ENCODE data around the gene SUSD4.

SUSD4 gene

DNA sequence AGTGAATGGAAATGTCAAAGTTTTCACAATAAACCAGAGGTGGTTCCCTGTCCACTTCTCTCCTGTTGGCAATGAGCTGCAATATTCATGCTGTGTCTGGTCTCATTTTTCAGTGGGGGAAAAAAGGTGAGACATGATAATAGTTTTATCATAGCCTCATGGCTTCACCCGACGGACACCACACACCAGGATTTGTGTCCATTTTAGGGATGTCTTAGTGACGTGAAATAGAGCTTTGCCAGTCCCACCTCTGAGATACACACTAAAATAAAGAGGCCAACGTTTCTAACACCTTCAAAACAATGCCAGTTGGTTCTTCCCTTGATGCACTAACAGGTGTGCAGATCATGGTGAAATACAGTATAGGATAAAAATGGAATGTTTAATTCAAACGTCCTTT lies 129.4 kb downstream of the SUSD4 start:
- intact Hi-C loops (cut with DNase I) = loop anchor here (5.0 kb wide), 1 partner anchor 103 kb away; no protein-coding TSS in a partner anchor
- DNase-seq = no peak

DNA sequence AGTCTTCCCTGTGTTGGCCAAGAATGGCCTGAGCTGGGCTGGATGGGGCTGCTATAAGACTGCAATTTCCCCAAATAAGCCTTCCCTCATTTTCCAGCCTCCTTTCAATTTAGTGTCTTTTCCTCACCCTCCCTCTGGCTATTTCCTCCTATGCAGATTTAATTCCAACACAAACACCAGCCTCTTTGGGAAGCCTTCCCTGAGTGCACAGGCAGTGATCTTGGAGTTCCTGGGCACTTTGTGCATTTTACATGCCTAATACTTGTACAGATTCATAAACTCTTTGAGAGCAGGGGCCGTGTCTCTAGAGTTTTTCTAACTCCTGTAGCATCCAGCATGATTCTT lies 129.8 kb downstream of the SUSD4 start:
- intact Hi-C loops (cut with DNase I) = loop anchor here (5.0 kb wide), 1 partner anchor 103 kb away; no protein-coding TSS in a partner anchor
- DNase-seq = no peak

DNA sequence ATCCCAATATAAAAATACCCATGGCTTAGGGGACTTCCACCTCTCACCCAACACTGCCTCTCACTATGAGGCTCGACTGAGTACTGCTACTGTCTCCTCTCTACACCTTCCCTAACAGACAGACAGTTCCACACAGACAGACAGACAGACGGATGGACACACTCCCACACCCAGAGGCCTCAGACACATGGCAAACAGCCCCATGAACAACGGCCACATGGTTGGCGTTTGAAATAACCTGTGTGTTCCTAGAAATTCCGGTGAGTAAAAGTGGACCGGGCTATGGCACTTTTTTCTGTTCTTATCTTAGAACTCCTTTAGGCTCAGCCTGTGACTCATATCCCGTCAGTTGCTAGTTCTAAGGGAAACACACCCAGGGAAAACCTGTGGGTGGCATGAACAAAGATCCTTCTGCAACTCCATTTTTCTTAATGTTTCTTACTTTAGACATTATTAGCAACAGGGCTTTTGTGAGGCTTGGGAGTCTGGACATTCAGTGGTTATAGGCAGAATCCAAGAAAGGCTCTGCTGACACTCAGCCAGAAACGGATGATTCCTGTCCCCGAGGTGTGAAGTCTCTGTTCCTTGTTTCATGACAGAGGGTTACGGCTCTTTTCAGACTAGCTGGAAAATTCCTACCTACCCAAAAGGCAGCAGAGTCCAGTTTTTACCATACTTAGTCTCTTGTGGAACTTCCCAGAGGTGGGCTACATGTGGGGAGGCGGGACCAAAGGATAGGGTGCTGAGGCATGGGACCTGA lies 130.4 kb downstream of the SUSD4 start:
- intact Hi-C loops (cut with DNase I) = loop anchor here (5.0 kb wide), 1 partner anchor 104 kb away; no protein-coding TSS in a partner anchor
- DNase-seq = peak in 3 of 10 donors; percentile 34 to 44 (median 42)

DNA sequence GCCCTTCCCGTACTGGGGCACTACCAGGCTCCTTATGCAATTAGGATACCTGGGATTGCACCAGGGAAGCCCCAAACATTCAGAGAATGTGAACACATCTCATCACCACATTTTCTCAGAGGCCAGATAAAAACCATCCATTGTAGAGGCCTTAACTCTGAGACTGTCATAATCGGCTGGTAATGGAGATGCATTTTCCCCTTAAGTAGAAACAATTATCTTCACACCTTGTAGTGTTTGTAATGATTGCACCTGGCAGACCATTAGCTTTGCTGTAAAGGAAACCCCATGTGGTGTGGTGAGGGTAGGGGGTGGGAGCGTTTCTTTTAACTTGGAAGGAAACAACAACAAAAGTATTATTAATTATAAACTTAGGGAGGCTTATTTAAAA lies 131.0 kb downstream of the SUSD4 start:
- no peak for DNase-seq
- intact Hi-C loops (cut with DNase I) = loop anchor here (5.0 kb wide), 1 partner anchor 104 kb away; no protein-coding TSS in a partner anchor

DNA sequence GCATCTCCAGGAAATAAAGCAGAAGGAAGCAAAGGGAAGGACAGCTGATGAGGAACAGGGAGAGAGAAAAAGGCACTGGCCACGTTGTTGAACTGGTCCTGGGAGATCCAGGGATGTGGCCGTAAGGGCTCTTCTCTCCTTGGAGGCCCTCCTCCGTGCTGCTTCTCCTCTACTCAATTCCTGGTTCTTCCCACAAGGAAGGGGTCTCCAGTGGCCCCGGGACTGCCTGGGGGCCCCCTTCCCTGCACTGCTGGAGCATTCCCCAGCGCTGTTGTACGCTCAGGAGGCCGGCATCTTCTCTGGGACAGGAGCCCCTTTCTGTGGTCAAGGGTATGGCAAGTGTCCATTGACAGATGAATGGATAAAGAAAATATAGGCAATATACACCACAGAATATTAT lies 132.4 kb downstream of the SUSD4 start:
- intact Hi-C loops (cut with DNase I) = loop anchor here (5.0 kb wide), 1 partner anchor 106 kb away; no protein-coding TSS in a partner anchor
- DNase-seq = no peak

DNA sequence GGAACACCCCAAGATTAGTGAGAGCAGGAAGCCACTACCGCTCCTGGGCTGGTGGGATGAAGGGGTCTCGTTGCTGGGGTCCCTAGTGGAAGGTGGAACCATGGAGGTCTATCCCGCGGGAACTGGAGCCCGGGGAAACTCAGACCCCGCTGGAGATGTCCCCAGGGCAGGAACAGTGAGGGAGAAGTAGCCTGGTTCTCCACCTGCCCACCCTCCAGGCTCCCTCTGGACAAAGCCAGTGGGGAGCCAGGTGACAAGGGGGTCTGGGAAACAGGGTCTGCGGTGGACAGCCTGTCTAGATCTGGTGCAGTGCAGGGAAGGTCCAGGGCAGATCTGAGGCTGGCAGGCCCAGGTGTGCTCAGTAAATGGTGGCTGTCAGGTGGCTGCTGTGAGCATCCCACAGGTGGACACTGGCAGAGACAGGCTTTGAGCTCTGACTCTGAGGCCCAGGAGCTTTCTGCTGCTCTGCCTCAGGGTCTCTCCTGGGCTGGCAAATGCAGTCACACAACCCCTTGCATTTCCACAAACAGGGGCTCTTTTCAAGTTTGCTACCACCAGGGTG lies 132.9 kb downstream of the SUSD4 start:
- intact Hi-C loops (cut with DNase I) = loop anchor here (5.0 kb wide), 1 partner anchor 106 kb away; no protein-coding TSS in a partner anchor
- DNase-seq = no peak

DNA sequence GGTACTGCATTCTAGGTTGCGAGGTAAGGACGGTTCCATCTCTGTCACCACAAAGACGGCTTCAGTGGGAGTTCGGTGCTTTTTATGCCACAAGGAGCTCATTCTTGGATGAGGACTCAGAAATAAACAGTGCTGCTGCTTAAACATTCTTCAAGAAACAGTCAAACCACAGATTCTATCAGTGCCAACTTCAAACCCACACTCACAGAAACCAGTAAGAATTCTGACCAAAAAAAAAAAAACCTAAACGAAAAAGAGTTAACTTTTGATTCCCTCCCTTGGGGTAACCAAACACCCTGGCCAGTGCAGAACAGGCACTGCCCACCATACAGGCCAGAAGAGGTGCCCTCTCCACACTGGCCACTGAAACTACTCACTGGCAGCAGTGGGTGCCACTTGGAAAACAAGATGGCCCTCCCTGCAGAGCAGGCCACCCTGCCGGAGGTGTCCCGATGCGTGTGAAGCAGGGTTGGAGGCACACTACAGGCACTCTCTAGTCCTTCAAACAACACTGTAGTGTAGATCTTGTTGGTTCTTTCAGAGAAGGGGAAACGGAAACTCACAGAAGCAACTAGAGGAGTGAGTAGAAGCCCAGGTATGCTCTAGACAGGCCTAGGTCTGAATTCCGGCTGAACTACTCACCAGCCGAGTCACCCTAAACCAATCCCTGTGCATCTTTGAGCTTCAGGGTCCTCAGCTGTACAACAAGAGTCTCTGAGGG lies 133.7 kb downstream of the SUSD4 start:
- DNase-seq = peak in 1 of 10 donors; percentile 68
- intact Hi-C loops (cut with DNase I) = loop anchor here (5.0 kb wide), 1 partner anchor 107 kb away; no protein-coding TSS in a partner anchor

DNA sequence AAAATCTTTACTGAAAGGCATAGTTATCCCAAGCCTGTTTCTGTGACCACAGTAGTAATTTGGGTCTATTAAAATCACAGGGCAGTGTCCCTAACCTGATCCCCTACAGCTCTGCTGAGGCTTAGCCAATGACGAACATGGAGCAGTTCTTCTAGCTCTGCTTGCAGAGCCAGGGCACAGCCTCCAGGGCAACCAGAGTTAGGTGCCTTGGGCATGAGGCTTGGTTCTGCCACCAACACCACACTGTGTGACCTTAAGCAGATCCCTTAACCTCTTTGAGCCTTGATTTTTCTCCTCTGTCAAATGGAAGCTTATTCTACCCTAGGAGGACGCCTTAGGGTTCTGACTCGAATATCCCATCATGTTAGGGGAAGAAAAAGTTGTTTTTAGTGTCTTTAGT lies 134.2 kb downstream of the SUSD4 start:
- intact Hi-C loops (cut with DNase I) = loop anchor here (5.0 kb wide), 1 partner anchor 108 kb away; no protein-coding TSS in a partner anchor
- DNase-seq = no peak

DNA sequence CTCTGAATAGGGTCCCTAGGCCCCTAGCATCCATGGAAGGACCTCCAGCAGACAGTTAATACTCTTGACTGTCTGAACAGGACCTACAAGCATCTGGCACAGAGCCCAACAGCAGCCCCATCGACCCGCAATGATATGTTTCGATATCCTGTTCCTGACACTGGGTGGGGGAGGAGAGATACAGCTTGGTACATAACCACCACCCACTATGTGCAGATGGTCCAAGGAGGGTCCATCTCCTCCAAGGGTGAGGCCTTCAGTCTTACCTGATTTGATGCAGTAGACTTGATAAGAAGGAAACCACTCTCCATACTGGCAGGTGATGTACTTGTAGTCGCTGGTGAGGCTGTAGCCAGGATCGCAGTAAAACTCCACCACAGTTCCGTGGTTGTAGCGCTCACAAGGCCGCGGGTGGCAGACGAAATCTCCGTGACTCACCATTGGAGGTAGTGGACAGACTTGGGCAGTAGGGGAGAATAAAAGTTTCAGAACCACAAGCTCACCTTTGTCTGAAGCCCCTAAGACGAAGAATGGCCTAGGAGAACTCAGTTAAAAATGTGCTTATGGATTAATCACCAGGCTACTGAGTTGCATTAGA lies 134.9 kb downstream of the SUSD4 start:
- DNase-seq = no peak
- intact Hi-C loops (cut with DNase I) = no loop called here

DNA sequence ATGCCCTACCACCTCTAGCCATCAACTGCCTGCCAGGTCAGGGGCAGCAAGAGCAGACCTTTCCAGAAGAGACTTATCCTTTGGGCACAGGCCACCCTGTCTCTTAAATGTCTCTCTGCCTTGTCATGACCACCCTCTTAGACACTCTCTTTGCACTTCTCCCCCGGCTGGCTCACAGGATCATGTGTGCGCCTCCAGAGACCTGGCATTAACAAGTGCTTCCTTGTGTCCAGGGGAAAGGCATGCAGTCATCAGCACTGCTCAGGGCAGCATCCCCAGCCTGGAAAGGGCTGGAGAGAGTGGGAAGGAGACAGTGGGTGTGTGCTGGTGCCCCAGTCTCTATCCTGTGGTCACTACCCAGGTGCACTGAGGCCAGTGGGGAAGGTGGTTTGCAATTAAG lies 135.8 kb downstream of the SUSD4 start:
- DNase-seq = no peak
- intact Hi-C loops (cut with DNase I) = no loop called here

DNA sequence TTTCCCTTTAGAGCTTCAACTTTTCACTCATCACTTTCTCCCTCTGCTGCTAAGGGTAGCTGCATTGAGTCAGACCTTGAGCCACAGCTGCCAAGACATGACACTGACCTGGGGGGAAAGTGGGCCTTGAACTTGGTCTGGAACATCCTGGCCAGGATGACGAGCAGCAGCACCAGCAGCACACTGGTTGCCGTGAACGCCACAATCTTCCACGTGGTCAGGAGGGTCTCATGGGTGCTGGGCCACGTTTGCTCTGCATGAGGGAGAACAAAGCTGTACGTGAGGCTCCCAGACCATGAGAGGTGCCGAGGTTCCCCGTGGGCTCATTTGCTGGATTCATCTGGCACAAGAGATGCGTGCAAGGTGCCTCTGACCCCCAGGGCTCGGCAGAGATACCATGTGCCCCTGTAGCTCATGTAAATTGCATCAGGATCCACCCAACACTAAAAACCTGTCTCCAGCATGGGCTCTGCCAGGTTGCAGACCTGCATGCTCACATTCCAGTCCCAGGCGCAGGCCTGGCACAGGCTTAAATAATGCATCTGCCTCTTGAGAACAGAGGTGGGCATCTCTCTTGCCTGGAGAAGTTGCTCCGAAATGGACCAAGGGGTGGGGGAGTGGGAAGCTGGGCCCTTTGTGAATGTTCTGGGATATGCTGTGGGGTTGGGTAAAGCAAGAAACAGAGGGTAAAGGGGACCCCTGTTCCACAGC lies 136.3 kb downstream of the SUSD4 start:
- intact Hi-C loops (cut with DNase I) = no loop called here
- DNase-seq = no peak

DNA sequence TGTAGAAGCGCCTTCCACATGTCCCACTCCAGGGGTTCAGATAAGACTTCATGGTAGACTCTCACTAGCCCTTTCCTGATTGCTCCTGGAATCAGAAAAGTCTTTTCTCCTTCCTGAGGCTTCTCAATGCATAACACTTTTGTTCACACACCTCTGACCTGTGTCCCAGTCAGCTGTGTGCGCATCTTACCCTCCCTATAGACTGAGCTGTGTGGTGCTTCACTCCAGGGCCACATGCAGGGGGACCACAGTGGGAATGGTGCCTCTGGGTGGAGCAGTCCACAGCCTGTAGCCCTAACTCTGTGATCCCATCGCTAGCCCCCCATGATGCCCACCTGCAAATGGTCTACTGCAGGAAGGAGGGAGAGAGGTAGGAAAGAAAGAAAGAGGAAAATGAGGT lies 136.9 kb downstream of the SUSD4 start:
- intact Hi-C loops (cut with DNase I) = no loop called here

DNA sequence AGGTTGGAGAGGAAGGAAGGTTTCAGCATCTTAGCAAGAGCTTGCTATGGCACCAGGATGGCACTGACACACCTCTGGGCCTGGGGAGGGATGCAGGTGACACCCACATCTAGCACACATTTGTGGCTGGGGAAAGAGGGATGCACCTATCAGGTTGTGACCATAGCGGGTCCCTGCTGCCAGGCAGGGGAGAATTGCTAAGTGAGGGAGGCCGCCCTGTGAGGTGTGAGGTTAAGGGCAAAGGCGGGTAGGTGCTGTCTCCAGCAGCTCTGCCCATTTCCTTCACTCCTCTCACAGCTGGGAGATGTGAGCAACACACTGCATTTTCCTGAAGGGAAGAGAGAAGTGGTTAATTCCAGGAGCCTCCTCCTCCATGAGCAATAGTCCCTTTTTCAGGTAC lies 137.7 kb downstream of the SUSD4 start:
- no peak for DNase-seq
- intact Hi-C loops (cut with DNase I) = no loop called here

More for the DNA sequence above, 136.9 kb downstream of the SUSD4 start:
- DNase-seq = no peak

DNA sequence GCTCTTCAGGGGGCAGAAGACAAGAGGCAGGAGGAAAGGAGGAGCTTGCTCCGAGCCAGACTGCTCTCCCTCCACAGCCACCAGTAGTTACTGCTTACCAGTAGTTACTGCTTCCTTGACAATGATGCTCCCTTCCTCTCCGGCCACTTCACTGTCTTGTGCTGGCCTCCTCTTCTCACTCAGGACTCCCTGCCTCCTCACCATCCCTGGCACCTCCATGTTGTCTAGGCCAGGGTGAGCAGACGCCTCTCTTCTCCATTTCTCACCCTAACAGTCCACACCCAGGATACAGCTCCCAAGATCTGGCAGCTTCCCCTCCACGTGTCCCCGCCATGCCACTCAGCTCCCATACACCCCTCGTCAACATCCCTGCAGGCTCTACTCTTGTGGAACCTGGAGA lies 138.5 kb downstream of the SUSD4 start:
- intact Hi-C loops (cut with DNase I) = no loop called here
- DNase-seq = no peak

DNA sequence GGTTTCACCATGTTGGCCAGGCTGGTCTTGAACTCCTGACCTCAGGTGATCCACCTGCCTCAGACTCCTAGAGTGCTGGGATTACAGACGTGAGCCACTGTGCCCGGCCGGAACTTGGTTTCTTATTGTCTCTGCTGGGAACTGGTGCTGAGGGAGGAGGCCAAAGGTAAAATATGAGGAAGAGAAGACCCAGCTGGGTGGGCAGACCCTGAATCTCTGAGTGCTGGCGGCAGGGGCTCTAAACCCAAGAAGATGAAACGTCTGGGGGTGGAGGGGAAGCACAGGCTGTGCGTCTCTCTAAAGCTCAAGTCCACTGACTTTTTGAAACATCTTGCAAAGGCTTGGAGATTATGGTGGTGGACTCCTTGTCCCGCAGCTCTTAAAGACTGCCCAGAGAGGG lies 138.9 kb downstream of the SUSD4 start:
- intact Hi-C loops (cut with DNase I) = no loop called here

DNA sequence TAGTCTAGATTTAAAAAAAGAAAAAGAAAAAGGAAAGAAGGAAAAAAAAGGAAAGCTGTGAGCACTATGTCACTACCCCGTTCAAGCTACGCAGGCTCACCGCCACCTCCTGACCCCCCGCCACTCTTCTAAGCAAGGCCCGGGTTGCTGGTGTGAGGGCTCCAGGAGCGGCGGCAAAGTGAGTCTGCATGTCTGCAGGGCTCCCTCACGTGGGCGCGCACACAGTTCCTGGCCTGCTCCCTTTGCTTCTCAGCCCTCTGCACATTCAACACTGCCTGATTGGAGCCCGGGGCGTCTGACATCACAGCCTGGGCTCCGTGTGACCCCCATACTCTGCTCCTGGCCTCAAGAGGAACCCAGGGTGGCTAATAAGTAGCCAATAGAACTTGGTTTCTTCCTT lies 139.5 kb downstream of the SUSD4 start:
- DNase-seq = peak in 1 of 10 donors; percentile 50
- intact Hi-C loops (cut with DNase I) = no loop called here

More for the DNA sequence above, 138.9 kb downstream of the SUSD4 start:
- DNase-seq = peak in 1 of 10 donors; percentile 55

DNA sequence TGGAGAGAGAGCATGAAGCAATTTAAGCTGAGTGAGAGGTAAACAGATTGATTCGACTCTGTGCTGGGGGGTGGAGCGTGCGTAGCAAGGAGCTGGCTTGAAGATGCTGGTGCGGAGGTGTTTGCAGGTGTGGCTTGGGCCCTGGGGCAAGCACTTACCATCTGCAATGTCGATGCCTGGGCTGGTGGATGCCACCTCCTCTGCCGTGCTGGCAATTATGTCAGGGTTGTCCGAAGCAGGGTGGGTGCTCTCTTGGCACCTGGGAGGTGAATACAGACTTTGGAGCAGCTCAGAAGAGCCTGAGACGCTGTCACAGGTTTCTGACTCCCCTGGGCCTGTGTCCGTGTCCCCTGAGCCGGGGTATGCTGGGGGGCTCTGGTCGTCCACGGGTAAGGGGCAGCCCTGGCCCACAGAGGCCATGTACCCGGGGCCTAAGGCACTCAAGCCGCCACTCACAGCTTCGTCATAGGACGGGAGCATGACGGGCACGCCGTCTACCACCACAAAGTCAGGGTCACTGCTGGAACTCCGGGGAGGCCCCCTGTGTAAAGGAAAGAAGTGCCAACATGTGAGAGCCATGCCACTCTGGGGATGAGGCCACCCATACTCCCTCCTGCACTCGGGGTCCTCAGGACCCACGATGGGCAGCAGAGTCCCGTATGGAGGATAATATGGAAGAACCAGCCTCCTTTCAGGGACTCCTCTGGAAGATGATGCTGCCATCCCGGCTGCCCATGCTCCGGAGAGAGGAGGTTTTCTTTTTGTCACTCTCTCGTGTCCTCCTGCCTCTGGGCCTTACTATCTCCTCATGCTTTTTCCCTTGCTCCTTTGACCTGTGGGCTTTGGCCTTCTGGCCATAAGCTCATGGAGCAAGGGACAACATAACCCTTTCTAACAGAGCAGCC lies 140.6 kb downstream of the SUSD4 start:
- DNase-seq = no peak
- intact Hi-C loops (cut with DNase I) = no loop called here

DNA sequence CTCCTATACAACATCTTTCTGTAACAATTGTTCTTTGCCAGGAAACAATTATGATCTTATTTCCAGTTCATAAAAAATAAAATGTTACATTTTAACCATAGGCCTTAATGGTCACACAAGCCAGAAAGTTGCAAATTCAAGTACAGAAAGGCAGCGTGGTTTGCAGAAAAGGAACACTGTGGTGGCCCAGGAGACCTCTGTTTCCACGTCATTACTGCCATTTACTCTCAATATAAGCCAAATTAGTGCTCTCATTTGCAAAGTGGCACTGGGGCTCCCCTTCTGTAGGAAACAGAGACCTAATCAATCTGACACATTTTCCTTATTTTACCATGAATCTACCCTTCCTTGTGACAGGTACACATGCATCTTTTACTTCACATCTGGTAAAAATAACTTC lies 141.6 kb downstream of the SUSD4 start:
- intact Hi-C loops (cut with DNase I) = no loop called here
- DNase-seq = no peak

DNA sequence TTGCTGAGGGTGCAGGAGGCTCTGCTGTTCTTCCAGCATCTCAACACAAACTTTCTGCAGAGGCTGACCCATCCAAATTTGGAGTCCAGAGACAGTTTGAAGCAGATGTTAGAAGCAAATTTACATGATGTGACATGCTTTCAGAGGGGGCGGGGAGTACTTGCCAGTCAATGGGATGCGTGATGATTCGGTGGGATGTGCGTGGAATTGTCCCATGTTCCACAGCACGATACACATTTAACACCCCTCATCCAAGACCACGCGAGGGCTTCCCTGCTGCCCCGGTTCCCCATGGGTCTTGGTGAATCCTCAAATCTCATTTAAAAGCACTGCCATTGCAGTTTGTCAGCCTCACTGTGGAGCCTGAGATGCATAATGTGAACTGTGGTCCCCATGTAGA lies 142.3 kb downstream of the SUSD4 start:
- no peak for DNase-seq
- intact Hi-C loops (cut with DNase I) = no loop called here

Measured in posterior cingulate gyrus (tissue), 11 donors.